Stomach (tissue), 9 donors: ENCODE results near the gene RNH1. TPM values are rescaled to one million over a fixed set of nuclear protein-coding genes. Genes with fewer than 3 reads are reported as not detected.
"Not testable (repeated sequence)": the region's sequence is repeated elsewhere in the genome, so short reads cannot be mapped to it uniquely, and the experiment has no call there.

ENCODE experiments used
- DNase-seq, 2 donors: peaks; one replicate each; pipeline versions ENCODE4 v3.0.0 to v3.0.0-alpha.2; 2013 to 2019
- H3K27ac ChIP-seq, 5 donors: fragments of 200-600 bp in 4 of 5; sonication (generic) in 4 of 5; one replicate each; pipeline ENCODE4 v1.5.1; 2013 to 2019; ENCODE audit warnings: mild to moderate bottlenecking in 1 of 5, moderate library complexity in 1 of 5
- H3K27me3 ChIP-seq, 3 donors: fragments of 200-600 bp; sonication (generic); one replicate each; pipeline ENCODE4 v1.5.1; 2017 to 2019; ENCODE audit warnings: mixed run types in 1 of 3
- H3K36me3 ChIP-seq, 4 donors: fragments of 200-600 bp; sonication (generic); 1 replicate in 3 of 4; 2 replicates in 1 of 4; pipeline ENCODE4 v1.5.1; 2016 to 2019
- H3K4me1 ChIP-seq, 4 donors: fragments of 200-600 bp; sonication (generic); one replicate each; pipeline ENCODE4 v1.5.1; 2016 to 2019
- H3K4me3 ChIP-seq, 4 donors: fragments of 200-600 bp; sonication (generic) in 3 of 4; one replicate each; pipeline ENCODE4 v1.5.1; 2016 to 2019; ENCODE audit warnings: mild to moderate bottlenecking in 1 of 4
- H3K9me3 ChIP-seq, 4 donors: fragments of 200-600 bp; sonication (generic); one replicate each; pipeline ENCODE4 v1.5.1; 2016 to 2019
- EP300 ChIP-seq: sonication (generic); formaldehyde crosslinking; IDR thresholded peaks from one replicate; pipeline ENCODE4 v1.6.1; 2017; ENCODE audit warnings: antibody characterized with exemption
- POLR2A ChIP-seq, 4 donors: fragments of 450-650 bp; IDR thresholded peaks; one replicate each; pipeline ENCODE4 v1.6.1; 2016; ENCODE audit warnings: antibody characterized with exemption in 4 of 4, control low read depth in 2 of 4, mild to moderate bottlenecking in 1 of 4, moderate library complexity in 1 of 4
- POLR2AphosphoS5 ChIP-seq, 3 donors: sonication (generic); formaldehyde crosslinking; IDR thresholded peaks; one replicate each; pipeline ENCODE4 v1.6.1; 2016; ENCODE audit warnings: antibody characterized with exemption in 3 of 3
- WGBS, 5 donors: extraction: QIAGEN DNeasy Blood & Tissue Kit in 3 of 5; methylation state at CpG; one replicate each; pipeline versions ENCODE4 v1.1.5 to v1.1.7; 2013 to 2018; 5-methylcytosine and 5-hydroxymethylcytosine counted together
- intact Hi-C: fragments of 100-400 bp; cut with DNase I; formaldehyde crosslinking; loops from one replicate; pipeline ENCODE4 v1.15.1; 2023; ENCODE audit warnings: low total_unique reads
- polyA plus RNA-seq, 3 donors: library from polyadenylated mRNA; stranded (reverse); fragments of 200-250 nt; gene quantifications; one replicate each; pipeline ENCODE4 v1.2.3, GENCODE V29; 2013
- total RNA-seq, 5 donors: library from RNA; depleted of rRNA; stranded (reverse); fragments of >200 nt; gene quantifications; one replicate each; pipeline versions ENCODE4 v1.1.0 to v1.2.3, GENCODE V29; 2014 to 2016
- TF ChIP-seq, protein P1 (sequence below), 7 experiments: fragments of 450-650 bp in 4 of 7; fragments of 200-600 bp in 3 of 7; sonication (generic) in 3 of 7; IDR thresholded peaks; one replicate each; pipeline ENCODE4 v1.5.1; 2016 to 2019; ENCODE audit warnings: antibody characterized with exemption in 7 of 7, control low read depth in 2 of 7, mild to moderate bottlenecking in 1 of 7
- donor health status: healthy with polysubstance abuse.
- donor health status: Bipolar disorder and iron deficiency.
- donor health status: healthy.

Gene RNH1
- total and polyA plus RNA-seq, 8 donors: 61.3 to 260 (median 134) TPM

DNA sequence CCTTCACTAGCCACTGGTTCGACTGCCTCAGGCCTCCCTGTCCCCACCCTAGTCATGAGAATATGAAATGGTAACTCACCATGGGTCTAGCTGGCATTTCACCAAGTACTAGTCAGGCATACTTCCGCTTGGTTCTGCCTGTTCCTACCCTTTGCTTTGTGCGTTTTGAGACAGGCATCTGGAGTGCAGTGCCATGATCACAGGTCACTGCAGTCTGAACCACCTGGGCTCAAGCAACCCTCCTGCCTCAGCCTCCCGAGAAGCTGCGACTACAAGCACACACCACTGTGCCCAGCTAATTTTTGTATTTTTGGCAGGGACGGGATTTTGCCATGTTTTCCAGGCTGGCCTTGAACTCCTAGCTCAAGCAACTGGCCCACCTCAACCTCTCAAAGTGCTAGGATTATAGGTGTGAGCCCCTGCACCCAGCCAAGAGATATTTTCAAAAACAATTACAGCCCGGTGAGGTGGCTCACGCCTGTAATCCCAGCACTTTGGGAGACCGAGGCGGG lies 14.2 kb upstream of the RNH1 start:
- H3K9me3 ChIP-seq: peaks cover 0 to 10% (median 7%) of the 10 kb centered on the region in 4 donors
- H3K27me3 ChIP-seq: no peaks in the 10 kb centered on the region
- no peak overlapping the region for H3K27ac ChIP-seq
- no peak for DNase-seq
- H3K36me3 ChIP-seq: no peaks in the 10 kb centered on the region
- TF ChIP-seq, protein P1, sequence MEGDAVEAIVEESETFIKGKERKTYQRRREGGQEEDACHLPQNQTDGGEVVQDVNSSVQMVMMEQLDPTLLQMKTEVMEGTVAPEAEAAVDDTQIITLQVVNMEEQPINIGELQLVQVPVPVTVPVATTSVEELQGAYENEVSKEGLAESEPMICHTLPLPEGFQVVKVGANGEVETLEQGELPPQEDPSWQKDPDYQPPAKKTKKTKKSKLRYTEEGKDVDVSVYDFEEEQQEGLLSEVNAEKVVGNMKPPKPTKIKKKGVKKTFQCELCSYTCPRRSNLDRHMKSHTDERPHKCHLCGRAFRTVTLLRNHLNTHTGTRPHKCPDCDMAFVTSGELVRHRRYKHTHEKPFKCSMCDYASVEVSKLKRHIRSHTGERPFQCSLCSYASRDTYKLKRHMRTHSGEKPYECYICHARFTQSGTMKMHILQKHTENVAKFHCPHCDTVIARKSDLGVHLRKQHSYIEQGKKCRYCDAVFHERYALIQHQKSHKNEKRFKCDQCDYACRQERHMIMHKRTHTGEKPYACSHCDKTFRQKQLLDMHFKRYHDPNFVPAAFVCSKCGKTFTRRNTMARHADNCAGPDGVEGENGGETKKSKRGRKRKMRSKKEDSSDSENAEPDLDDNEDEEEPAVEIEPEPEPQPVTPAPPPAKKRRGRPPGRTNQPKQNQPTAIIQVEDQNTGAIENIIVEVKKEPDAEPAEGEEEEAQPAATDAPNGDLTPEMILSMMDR (IDR thresholded peaks at IDR 0.05): no peak
- TF ChIP-seq POLR2A (IDR thresholded peaks at IDR 0.05) (no peak), EP300 (no peak), POLR2AphosphoS5 (IDR thresholded peaks at IDR 0.05) (no peak)
- no peak overlapping the region for H3K4me3 ChIP-seq
- H3K4me1 ChIP-seq: peaks cover 0 to 16% (median 12%) of the 10 kb centered on the region in 4 donors
- intact Hi-C loops: loop anchor here (5.0 kb wide), 1 partner anchor 51 kb away; no protein-coding TSS in a partner anchor
- WGBS, 5 donors: 87 to 93% (median 92%) methylated on average over 8 to 10 of the region's 10 CpGs

DNA sequence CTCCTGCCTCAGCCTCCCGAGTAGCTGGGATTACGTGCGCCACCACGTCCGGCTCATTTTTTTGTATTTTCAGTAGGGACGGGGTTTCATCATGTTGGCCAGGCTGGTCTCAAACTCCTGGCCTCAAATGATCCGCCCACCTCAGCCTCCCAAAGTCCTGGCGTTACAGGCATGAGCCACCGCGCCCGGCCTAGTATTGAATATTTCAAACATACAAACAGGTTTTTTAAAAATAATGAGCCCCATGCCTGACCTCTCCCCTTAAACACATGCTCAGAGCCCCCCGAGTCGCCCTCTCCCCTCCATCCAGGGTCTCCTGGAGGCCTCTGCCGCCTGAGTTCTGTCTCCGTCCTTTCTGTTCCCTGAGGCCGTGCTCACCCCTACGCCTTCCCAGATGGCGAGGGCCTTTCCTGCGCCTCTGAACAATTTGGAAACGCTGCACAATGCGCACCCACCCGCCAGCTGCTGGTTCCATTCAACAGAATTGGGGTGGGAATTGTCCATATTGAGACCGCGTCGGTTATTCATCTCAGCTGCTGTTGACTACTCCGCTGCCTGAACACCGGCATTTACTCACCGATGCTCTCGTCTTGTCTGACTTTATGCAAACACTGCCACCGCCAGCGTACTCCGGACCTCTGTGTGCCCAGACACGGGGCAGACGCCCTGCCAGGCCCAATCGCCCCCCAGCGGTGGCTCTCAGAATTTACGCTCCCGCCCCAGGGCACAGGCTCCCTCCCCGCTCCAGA lies 13.6 kb upstream of the RNH1 start:
- no peaks in the 10 kb centered on the region for H3K27me3 ChIP-seq
- intact Hi-C loops: loop anchor here (5.0 kb wide), 1 partner anchor 52 kb away; no protein-coding TSS in a partner anchor
- no peaks in the 10 kb centered on the region for H3K36me3 ChIP-seq
- DNase-seq: no peak
- H3K27ac ChIP-seq: no peak overlapping the region
- WGBS, 5 donors: 91 to 94% (median 93%) methylated on average over 39 of the region's 39 CpGs
- no peak overlapping the region for H3K4me3 ChIP-seq
- TF ChIP-seq POLR2AphosphoS5 (IDR thresholded peaks at IDR 0.05) (no peak), POLR2A (IDR thresholded peaks at IDR 0.05) (no peak), EP300 (no peak)
- TF ChIP-seq, protein P1 (IDR thresholded peaks at IDR 0.05): no peak
- H3K9me3 ChIP-seq: peaks cover 0 to 13% (median 8%) of the 10 kb centered on the region in 4 donors
- peaks cover 0 to 16% (median 12%) of the 10 kb centered on the region in 4 donors for H3K4me1 ChIP-seq

DNA sequence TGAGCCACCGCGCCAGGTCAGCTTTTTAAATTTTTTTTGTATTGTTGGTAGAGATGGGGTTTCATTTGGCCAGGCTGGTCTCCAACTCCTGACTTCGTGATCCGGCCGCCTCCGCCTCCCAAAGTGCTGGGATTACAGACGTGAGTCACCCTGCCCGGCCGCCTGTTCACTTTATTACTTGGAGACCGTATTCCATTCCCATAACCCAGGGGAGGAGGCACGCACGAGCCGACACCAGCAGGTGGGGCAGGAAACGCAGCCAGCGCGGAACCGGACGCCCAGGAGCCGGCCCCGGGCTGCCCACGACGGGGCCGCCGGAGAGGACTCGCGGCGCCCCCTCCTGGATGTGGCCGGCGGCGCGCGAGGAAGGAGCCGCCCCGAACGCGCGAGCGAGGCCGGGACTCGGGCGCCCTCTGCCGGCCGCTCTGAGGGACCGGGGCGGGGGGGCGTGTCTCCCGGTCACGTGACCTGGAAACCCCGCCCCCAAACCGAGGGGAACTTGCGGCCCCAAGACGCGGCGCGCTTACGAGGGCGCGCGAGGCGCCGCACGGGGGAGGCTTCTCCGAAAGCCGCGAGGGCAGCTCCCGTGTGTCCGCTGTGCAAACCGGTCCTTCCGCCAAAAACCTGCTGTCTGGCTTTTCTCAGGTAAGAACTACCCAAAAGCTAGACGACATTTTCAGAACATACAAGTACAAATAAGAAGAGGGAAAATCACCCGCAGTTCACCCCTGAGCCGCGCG lies 11.6 kb upstream of the RNH1 start:
- H3K4me3 ChIP-seq: peak overlapping the region; percentile 14 to 29 (median 24)
- intact Hi-C loops: no loop called here

DNA sequence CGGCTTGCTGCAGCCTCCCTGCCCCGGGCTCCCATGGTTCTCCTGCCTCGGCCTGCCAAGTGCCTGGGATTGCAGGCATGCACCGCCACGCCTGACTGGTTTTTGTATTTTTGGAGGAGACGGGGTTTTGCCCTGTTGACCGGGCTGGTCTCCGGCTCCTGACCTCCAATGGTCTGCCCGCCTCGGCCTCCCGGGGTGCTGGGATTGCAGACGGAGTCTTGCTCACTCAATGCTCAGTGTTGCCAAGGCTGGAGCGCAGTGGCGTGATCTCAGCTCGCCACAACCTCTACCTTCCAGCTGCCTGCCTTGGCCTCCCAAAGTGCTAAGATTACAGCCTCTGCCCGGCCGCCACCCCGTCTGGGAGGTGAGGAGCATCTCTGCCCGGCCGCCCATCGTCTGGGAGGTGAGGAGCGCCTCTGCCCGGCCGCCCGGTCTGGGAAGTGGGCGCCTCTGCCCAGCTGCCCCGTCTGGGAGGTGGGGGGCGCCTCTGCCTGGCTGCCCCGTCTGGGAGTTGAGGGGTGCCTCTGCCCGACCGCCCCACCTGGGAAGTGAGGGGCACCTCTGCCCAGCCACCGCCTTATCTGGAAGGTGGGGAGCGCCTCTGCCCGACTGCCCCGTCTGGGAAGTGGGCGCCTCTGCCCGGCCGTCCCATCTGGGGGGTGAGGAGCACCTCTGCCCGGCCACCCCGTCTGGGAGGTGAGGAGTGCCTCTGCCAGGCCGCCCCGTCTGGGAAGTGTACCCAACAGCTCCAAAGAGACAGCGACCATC lies 10.1 kb upstream of the RNH1 start:
- DNase-seq, H3K4me3 ChIP-seq, intact Hi-C loops, H3K27me3 ChIP-seq, H3K27ac ChIP-seq: not testable (repeated sequence)
- 93 to 98% (median 95%) methylated on average over 25 to 43 of the region's 43 CpGs for WGBS, 5 donors
- peaks cover 0 to 13% (median 8%) of the 10 kb centered on the region in 4 donors for H3K9me3 ChIP-seq
- H3K36me3 ChIP-seq: peaks cover 0 to 31% (median 14%) of the 10 kb centered on the region in 4 donors
- peaks cover 0 to 16% (median 12%) of the 10 kb centered on the region in 4 donors for H3K4me1 ChIP-seq

More for the DNA sequence above, 11.6 kb upstream of the RNH1 start:
- peak; percentile 94 to 95 for DNase-seq
- Histone ChIP-seq H3K36me3 (peaks cover 0 to 16% (median 5%) of the 10 kb centered on the region in 4 donors), H3K9me3 (peaks cover 0 to 13% (median 8%) of the 10 kb centered on the region in 4 donors), H3K4me1 (peaks cover 0 to 16% (median 12%) of the 10 kb centered on the region in 4 donors), H3K27me3 (no peaks in the 10 kb centered on the region), H3K27ac (peak overlapping the region; percentile 78 to 87 (median 85))
- 7 to 10% (median 7%) methylated on average over 54 to 74 of the region's 74 CpGs for WGBS, 5 donors
- TF ChIP-seq EP300: no peak
- TF ChIP-seq POLR2AphosphoS5 (IDR thresholded peaks at IDR 0.05): peak in 2 of 3 donors; percentile 64 to 84
- TF ChIP-seq, protein P1 (IDR thresholded peaks at IDR 0.05): peak in 5 of 7 experiments; percentile 61 to 100 (median 99)
- TF ChIP-seq POLR2A (IDR thresholded peaks at IDR 0.05): no peak
